ENCODE measurements around the gene SLIT3. TPM values are rescaled to one million over a fixed set of nuclear protein-coding genes. Genes with fewer than 3 reads are reported as not detected.

The SLIT3 gene
- total RNA-seq, 4 donors from 2014 or later = 10.8 to 30.8 (median 18.4) TPM

GRCh38 chr5:168803541-168803940 lies 497.4 kb downstream of the SLIT3 start:
- no peak for DNase-seq (ENCODE audit: low spot score in 2 of 2)
- H3K36me3 ChIP-seq = peaks cover 6% of the 10 kb centered on the region
- no peaks in the 10 kb centered on the region for H3K9me3 ChIP-seq
- H3K4me1 ChIP-seq = no peaks in the 10 kb centered on the region
- no peak overlapping the region for H3K4me3 ChIP-seq
- H3K27ac ChIP-seq = no peak overlapping the region
- WGBS = 57% methylated on average over 4 of the region's 4 CpGs
- no peak for TF ChIP-seq EP300 (IDR thresholded peaks at IDR 0.05)
- TF ChIP-seq, protein P1, sequence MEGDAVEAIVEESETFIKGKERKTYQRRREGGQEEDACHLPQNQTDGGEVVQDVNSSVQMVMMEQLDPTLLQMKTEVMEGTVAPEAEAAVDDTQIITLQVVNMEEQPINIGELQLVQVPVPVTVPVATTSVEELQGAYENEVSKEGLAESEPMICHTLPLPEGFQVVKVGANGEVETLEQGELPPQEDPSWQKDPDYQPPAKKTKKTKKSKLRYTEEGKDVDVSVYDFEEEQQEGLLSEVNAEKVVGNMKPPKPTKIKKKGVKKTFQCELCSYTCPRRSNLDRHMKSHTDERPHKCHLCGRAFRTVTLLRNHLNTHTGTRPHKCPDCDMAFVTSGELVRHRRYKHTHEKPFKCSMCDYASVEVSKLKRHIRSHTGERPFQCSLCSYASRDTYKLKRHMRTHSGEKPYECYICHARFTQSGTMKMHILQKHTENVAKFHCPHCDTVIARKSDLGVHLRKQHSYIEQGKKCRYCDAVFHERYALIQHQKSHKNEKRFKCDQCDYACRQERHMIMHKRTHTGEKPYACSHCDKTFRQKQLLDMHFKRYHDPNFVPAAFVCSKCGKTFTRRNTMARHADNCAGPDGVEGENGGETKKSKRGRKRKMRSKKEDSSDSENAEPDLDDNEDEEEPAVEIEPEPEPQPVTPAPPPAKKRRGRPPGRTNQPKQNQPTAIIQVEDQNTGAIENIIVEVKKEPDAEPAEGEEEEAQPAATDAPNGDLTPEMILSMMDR (IDR thresholded peaks at IDR 0.05) = no peak
- TF ChIP-seq POLR2AphosphoS5 (IDR thresholded peaks at IDR 0.05) = no peak
- no peak for TF ChIP-seq POLR2A (IDR thresholded peaks at IDR 0.05)
- no peaks in the 10 kb centered on the region for H3K27me3 ChIP-seq

GRCh38 chr5:168802337-168802736 lies 498.6 kb downstream of the SLIT3 start:
- H3K36me3 ChIP-seq = peaks cover 6% of the 10 kb centered on the region
- no peak for DNase-seq (ENCODE audit: low spot score in 2 of 2)
- H3K27me3 ChIP-seq = no peaks in the 10 kb centered on the region
- TF ChIP-seq POLR2A (IDR thresholded peaks at IDR 0.05) (no peak), POLR2AphosphoS5 (IDR thresholded peaks at IDR 0.05) (no peak), EP300 (IDR thresholded peaks at IDR 0.05) (no peak)
- TF ChIP-seq, protein P1 (IDR thresholded peaks at IDR 0.05) = no peak
- WGBS = 85% methylated on average over 6 of the region's 6 CpGs
- H3K27ac ChIP-seq = no peak overlapping the region
- H3K4me3 ChIP-seq = no peak overlapping the region
- no peaks in the 10 kb centered on the region for H3K9me3 ChIP-seq
- H3K4me1 ChIP-seq = no peaks in the 10 kb centered on the region

DNA sequence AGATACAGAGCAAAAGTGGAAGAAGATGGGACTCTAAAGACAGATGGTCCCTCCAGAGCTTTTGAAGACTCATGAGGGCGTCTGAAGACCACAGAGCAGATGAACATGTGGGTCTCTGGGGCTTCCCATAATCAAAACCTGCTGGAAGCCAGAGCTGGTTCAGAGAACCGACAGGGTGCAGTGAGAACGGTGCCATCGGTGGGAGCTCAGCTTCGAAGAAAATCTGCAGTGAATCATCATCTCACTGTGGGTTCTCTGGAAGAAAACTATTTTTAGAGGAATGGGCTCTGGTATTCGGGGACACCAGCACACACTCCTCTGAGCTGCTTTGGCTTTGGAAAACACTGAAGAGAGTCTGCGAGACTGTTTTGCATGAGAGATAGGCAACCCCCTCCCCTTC lies 499.4 kb downstream of the SLIT3 start:
- Histone ChIP-seq H3K27ac (no peak overlapping the region), H3K4me3 (no peak overlapping the region), H3K36me3 (peaks cover 6% of the 10 kb centered on the region), H3K4me1 (no peaks in the 10 kb centered on the region), H3K27me3 (no peaks in the 10 kb centered on the region), H3K9me3 (no peaks in the 10 kb centered on the region)
- no peak for TF ChIP-seq POLR2AphosphoS5 (IDR thresholded peaks at IDR 0.05)
- TF ChIP-seq, protein P1 (IDR thresholded peaks at IDR 0.05) = no peak
- no peak for TF ChIP-seq EP300 (IDR thresholded peaks at IDR 0.05)
- no peak for TF ChIP-seq POLR2A (IDR thresholded peaks at IDR 0.05)
- no peak for DNase-seq (ENCODE audit: low spot score in 2 of 2)
- 92% methylated on average over 7 of the region's 7 CpGs for WGBS

- no peaks in the 10 kb centered on the region for H3K27me3 ChIP-seq
- no peak overlapping the region for H3K4me3 ChIP-seq
- WGBS = 82% methylated on average over 3 of the region's 3 CpGs
- H3K9me3 ChIP-seq = no peaks in the 10 kb centered on the region
- TF ChIP-seq POLR2A (IDR thresholded peaks at IDR 0.05) (no peak), EP300 (IDR thresholded peaks at IDR 0.05) (no peak), POLR2AphosphoS5 (IDR thresholded peaks at IDR 0.05) (no peak)
- TF ChIP-seq, protein P1 (IDR thresholded peaks at IDR 0.05) = no peak
- H3K36me3 ChIP-seq = no peaks in the 10 kb centered on the region
- no peak for DNase-seq (ENCODE audit: low spot score in 2 of 2)
- H3K27ac ChIP-seq = no peak overlapping the region
- H3K4me1 ChIP-seq = no peaks in the 10 kb centered on the region
Measured at GRCh38 chr5:168800701-168801100, 500.2 kb downstream of the SLIT3 start.

- no peaks in the 10 kb centered on the region for H3K27me3 ChIP-seq
- no peak overlapping the region for H3K4me3 ChIP-seq
- 83% methylated on average over 5 of the region's 5 CpGs for WGBS
- no peaks in the 10 kb centered on the region for H3K9me3 ChIP-seq
- H3K27ac ChIP-seq = no peak overlapping the region
- DNase-seq (ENCODE audit: low spot score in 2 of 2) = no peak
- no peak for TF ChIP-seq POLR2AphosphoS5 (IDR thresholded peaks at IDR 0.05)
- no peaks in the 10 kb centered on the region for H3K36me3 ChIP-seq
- H3K4me1 ChIP-seq = peaks cover 6% of the 10 kb centered on the region
Measured at GRCh38 chr5:168798065-168799023, 502.6 kb downstream of the SLIT3 start.

Data from suprapubic skin (tissue), 4 donors.